ENCODE results near the gene TCERG1. TPM values are rescaled to one million over a fixed set of nuclear protein-coding genes. Genes with fewer than 3 reads are reported as not detected.
"Not testable (repeated sequence)": the region's sequence is repeated elsewhere in the genome, so short reads cannot be mapped to it uniquely, and the experiment has no call there.

The TCERG1 gene
- total RNA-seq, 1 donor from 2014 or later, result 101 TPM

GRCh38 chr5:146553446-146553845 is 106.3 kb downstream of the TCERG1 start:
- Mint-ChIP-seq H3K9me3 (peaks cover 4% of the 10 kb centered on the region), H3K27ac (no peak overlapping the region), H3K27me3 (peaks cover 32% of the 10 kb centered on the region), H3K36me3 (no peaks in the 10 kb centered on the region), H3K4me1 (ENCODE audit: unreplicated experiment) (no peaks in the 10 kb centered on the region), H3K4me3 (no peak overlapping the region)
- no peak for TF ChIP-seq CTCF (conservative IDR thresholded peaks at IDR 0.05)
- DNase-seq (ENCODE audit: extremely low spot score, unreplicated experiment), result no peak

- not testable (repeated sequence) for H3K4me3 Mint-ChIP-seq; H3K36me3 Mint-ChIP-seq; H3K9me3 Mint-ChIP-seq; DNase-seq (ENCODE audit: extremely low spot score, unreplicated experiment); H3K4me1 Mint-ChIP-seq (ENCODE audit: unreplicated experiment); H3K27ac Mint-ChIP-seq
- peaks cover 21% of the 10 kb centered on the region for H3K27me3 Mint-ChIP-seq
These were observed 109.8 kb downstream of the TCERG1 start for GRCh38 chr5:146556884-146557283.

- peaks cover 13% of the 10 kb centered on the region for H3K27me3 Mint-ChIP-seq
- no peaks in the 10 kb centered on the region for H3K36me3 Mint-ChIP-seq
- DNase-seq (ENCODE audit: extremely low spot score, unreplicated experiment), result no peak
- H3K4me3 Mint-ChIP-seq, result no peak overlapping the region
- H3K9me3 Mint-ChIP-seq, result no peaks in the 10 kb centered on the region
- H3K27ac Mint-ChIP-seq, result no peak overlapping the region
- H3K4me1 Mint-ChIP-seq (ENCODE audit: unreplicated experiment), result peaks cover 8% of the 10 kb centered on the region
- no peak for TF ChIP-seq CTCF (conservative IDR thresholded peaks at IDR 0.05)
These were observed 113.2 kb downstream of the TCERG1 start for GRCh38 chr5:146560205-146560812.

Other genes with a start within 250 kb of the TCERG1 start
- 17.8 and 19.8 TPM in 2 replicates for gene RBM27, start 243.7 kb upstream of the TCERG1 start, total RNA-seq (ENCODE audit: low replicate concordance)
- gene POU4F3, start 108.5 kb upstream of the TCERG1 start, total RNA-seq (ENCODE audit: low replicate concordance), result 0.19 TPM in 1 of 2 replicates, not detected in the other
- gene GPR151, start 68.9 kb downstream of the TCERG1 start, total RNA-seq (ENCODE audit: low replicate concordance), result not detected in 2 replicates

All from type B pancreatic cell (in vitro differentiated cells).